AG04450 (cell line): ENCODE data around the gene SMARCD3. TPM values are rescaled to one million over a fixed set of nuclear protein-coding genes. Genes with fewer than 3 reads are reported as not detected.

Experiments
- CTCF ChIA-PET: fragments of 300-600, 350-600 bp; formaldehyde crosslinking; extraction: SDS; loops from one replicate; lab custom pipeline; 2022; ENCODE audit warnings: antibody characterized with exemption, inconsistent platforms; lab: Charles Lee
- POLR2A ChIA-PET: fragments of 350-600 bp; formaldehyde crosslinking; extraction: SDS; loops from one replicate; lab custom pipeline; 2021; ENCODE audit warnings: antibody characterized with exemption, inconsistent platforms; lab: Yijun Ruan, JAX
- DNase-seq: peaks from one replicate; pipeline ENCODE4 v3.0.0-alpha.2; 2011; ENCODE audit warnings: low read depth, low spot score
- H3K27ac ChIP-seq: one replicate; pipeline ENCODE4 v1.5.1; 2012; ENCODE audit warnings: low read depth, low read length, control low read depth
- H3K27me3 ChIP-seq: one replicate; pipeline ENCODE4 v1.6.0; 2012; ENCODE audit warnings: low read length; ENCODE audit not compliant: control insufficient read depth, insufficient read depth
- H3K4me3 ChIP-seq: 2 replicates; pipeline ENCODE4 v1.5.1; 2011; ENCODE audit warnings: mild to moderate bottlenecking, low read depth, low read length, control low read depth
- H3K9me3 ChIP-seq: 2 replicates; pipeline ENCODE4 v1.5.1; 2012; ENCODE audit warnings: low read length; ENCODE audit not compliant: control insufficient read depth, insufficient read depth
- polyA minus RNA-seq: library from RNA; depleted of rRNA, polyadenylated mRNA; stranded (reverse); fragments of >200 nt; gene quantifications from 2 replicates; pipeline ENCODE4 v1.2.3, GENCODE V29; 2011; rRNA and poly(A)+ RNA removed
- polyA plus RNA-seq: library from polyadenylated mRNA; depleted of rRNA; stranded (reverse); fragments of >200 nt; gene quantifications from 2 replicates; pipeline ENCODE4 v1.2.3, GENCODE V29; 2011; rRNA removed
- TF ChIP-seq, protein P1 (sequence below): IDR thresholded peaks from 2 replicates; pipeline ENCODE4 v1.5.1; 2011; ENCODE audit warnings: low read depth, low read length, control low read depth, inconsistent platforms

SMARCD3 gene
- polyA plus RNA-seq (39.2 and 47.7 TPM in 2 replicates), polyA minus RNA-seq (29.9 and 40.9 TPM in 2 replicates)

DNA sequence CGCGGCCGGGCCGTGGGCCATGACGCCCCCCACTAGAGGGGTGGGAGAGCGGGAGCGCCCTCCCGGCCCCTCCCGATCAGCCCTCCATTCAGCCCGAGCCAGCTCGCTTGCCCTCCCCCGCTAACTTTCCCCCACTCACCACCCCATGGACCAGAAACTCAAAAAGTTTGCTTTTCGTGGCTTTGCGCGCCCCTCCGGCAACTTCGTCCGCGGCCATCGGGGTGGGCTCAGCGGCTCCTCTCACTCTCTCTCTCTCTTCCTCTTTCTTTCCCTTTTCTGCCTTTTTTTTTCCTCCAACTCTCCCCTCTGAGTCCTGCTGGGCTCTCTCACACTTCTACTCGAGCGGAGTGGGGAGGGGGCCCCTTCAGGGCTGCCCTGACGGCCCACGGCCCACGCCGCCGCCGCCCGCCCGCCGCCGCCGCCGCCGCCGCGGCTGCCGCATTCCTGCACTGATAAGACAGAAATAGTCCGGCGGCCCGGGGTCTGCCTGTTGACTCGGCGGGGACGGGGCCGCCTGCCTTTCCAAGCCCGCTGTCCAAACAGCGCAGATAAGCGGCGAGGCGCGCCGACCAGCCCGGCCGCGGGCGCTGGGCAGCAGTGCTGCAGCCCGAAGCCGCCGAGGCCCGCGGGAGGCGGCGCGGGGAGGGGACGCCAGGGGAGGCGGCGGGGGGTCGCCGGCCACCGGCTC is at the start of gene SMARCD3:
Gene SMARCD3, minus strand, starts transcription at position 349 of the 688 bp plus-strand sequence. Its CDS starts 132 bp downstream, at position 217.
- H3K4me3 ChIP-seq = peak within 1 kb of the TSS; percentile 73
- TF ChIP-seq, protein P1, sequence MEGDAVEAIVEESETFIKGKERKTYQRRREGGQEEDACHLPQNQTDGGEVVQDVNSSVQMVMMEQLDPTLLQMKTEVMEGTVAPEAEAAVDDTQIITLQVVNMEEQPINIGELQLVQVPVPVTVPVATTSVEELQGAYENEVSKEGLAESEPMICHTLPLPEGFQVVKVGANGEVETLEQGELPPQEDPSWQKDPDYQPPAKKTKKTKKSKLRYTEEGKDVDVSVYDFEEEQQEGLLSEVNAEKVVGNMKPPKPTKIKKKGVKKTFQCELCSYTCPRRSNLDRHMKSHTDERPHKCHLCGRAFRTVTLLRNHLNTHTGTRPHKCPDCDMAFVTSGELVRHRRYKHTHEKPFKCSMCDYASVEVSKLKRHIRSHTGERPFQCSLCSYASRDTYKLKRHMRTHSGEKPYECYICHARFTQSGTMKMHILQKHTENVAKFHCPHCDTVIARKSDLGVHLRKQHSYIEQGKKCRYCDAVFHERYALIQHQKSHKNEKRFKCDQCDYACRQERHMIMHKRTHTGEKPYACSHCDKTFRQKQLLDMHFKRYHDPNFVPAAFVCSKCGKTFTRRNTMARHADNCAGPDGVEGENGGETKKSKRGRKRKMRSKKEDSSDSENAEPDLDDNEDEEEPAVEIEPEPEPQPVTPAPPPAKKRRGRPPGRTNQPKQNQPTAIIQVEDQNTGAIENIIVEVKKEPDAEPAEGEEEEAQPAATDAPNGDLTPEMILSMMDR = no peak
- peak within 1 kb of the TSS; percentile 77 for H3K27ac ChIP-seq
- no peaks in the 10 kb centered on the region for H3K27me3 ChIP-seq
- H3K9me3 ChIP-seq = no peaks in the 10 kb centered on the region; the same call in 1 of the 2 replicates
- POLR2A ChIA-PET = interaction anchor here (0.6 to 1.3 kb wide), 3 partner anchors 16 to 104 kb away, joined by 4 to 7 read pairs (median 6); partner anchors contain the start of gene ABCF2
- CTCF ChIA-PET = interaction anchor here (1.3 to 1.8 kb wide), 2 partner anchors 12 to 56 kb away, joined by 6 to 7 read pairs; no protein-coding TSS in a partner anchor
- DNase-seq = no peak

DNA sequence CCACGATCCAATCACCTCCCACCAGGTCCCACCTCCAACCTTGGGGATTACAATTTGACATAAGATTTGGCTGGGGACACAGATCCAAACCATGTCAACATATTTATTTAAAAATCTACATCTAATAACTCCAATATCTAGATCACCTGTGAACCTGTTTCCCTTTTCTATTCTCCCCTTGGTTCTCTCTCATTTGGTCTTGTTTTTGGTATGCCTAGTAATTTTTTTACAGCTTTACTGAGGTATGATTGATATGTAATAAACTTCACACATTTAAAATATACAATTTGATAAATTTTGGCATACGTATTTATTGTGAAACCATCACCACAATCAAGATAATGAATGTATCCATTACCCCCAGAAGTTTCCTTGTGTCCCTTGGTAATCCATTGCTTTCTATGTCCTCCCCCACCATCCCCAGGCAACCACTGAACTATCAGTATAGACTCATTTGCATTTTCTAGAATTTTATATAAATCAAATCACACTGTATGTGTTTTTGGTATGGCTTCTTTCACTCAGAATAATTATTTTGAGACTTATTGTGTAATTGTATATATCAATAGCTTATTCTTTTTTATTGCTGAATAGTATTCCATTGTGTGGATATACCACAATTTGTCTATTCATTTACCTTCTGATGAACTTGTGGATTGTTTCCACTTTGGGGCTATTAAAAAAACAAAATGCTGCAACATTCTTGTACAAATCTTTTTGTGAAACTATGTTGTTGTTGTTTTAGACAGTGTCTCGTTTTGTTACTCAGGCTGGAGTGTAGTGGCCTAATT is 47.9 kb upstream of the SMARCD3 start:
- CTCF ChIA-PET = interaction anchor here (1.2 to 1.3 kb wide), 2 partner anchors 19 to 52 kb away, joined by 4 read pairs; no protein-coding TSS in a partner anchor
- Histone ChIP-seq H3K9me3 (peaks cover 5% of the 10 kb centered on the region), H3K27ac (no peak overlapping the region), H3K27me3 (peaks cover 25% of the 10 kb centered on the region), H3K4me3 (no peak overlapping the region)
- TF ChIP-seq, protein P1 = no peak
- no peak for DNase-seq
- POLR2A ChIA-PET = no interaction called here

DNA sequence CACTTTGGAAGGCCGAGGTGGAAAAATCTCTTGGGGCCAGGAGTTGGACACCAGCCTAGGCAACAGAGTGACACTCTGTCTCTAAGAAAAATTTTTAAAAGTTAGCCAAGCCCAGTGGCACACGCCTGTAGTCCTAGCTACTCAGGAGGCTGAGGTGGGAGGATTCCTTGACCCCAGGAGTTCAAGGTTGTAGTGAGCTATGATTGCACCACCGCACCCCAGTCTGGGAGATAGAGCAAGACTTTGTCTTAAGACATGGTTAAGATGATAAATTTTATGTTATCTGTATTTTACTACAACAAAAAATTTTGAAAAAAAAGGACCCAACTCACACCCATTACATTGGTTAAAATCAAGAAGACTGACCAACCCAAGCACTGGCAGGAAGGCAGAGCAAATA is 44.4 kb upstream of the SMARCD3 start:
- ChIA-PET CTCF (interaction anchor here (0.9 to 1.4 kb wide), 2 partner anchors 11 to 22 kb away, joined by 3 to 5 read pairs; no protein-coding TSS in a partner anchor), POLR2A (no interaction called here)
- H3K27ac ChIP-seq = no peak overlapping the region
- peaks cover 29% of the 10 kb centered on the region for H3K27me3 ChIP-seq
- TF ChIP-seq, protein P1 = no peak
- H3K9me3 ChIP-seq = no peaks in the 10 kb centered on the region
- H3K4me3 ChIP-seq = no peak overlapping the region
- no peak for DNase-seq

DNA sequence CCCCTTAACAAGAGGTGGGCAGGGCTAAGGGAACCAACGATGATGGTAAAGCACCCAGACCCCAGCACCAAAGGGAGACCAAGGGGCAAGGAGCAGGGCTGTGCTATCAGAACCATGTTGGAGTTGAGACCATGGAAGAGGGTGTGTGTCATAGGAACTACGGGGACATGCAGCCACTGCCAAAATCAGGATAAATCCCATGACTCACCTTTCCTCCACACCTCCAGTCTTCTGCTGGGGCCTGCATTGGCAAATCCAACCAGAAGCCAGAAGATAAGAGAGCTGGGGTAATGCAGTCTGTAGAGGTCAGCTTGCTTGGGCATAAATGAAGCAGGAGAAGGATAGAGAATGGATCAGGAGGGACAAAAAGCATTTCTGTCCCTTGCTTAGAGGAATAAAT is 42.7 kb upstream of the SMARCD3 start:
- Histone ChIP-seq H3K27me3 (peaks cover 37% of the 10 kb centered on the region), H3K4me3 (no peak overlapping the region), H3K9me3 (no peaks in the 10 kb centered on the region), H3K27ac (no peak overlapping the region)
- TF ChIP-seq, protein P1 = no peak
- ChIA-PET POLR2A (no interaction called here), CTCF (interaction anchor here (0.7 kb wide), 1 partner anchor 273 kb away, joined by 3 read pairs; no protein-coding TSS in a partner anchor)
- DNase-seq = no peak
